HS-5 (cell line): ENCODE measurements around the gene CRTC3.
A peak's percentile ranks its signal among the peaks of the same experiment; 100 is the strongest.
"Not testable (repeated sequence)": the region's sequence is repeated elsewhere in the genome, so short reads cannot be mapped to it uniquely, and the experiment has no call there.

Experiments used
- DNase-seq: peaks from one replicate; pipeline ENCODE4 v3.0.0-alpha.2; 2012; ENCODE audit warnings: low read depth

The CRTC3 gene, protein sequence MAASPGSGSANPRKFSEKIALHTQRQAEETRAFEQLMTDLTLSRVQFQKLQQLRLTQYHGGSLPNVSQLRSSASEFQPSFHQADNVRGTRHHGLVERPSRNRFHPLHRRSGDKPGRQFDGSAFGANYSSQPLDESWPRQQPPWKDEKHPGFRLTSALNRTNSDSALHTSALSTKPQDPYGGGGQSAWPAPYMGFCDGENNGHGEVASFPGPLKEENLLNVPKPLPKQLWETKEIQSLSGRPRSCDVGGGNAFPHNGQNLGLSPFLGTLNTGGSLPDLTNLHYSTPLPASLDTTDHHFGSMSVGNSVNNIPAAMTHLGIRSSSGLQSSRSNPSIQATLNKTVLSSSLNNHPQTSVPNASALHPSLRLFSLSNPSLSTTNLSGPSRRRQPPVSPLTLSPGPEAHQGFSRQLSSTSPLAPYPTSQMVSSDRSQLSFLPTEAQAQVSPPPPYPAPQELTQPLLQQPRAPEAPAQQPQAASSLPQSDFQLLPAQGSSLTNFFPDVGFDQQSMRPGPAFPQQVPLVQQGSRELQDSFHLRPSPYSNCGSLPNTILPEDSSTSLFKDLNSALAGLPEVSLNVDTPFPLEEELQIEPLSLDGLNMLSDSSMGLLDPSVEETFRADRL

DNA sequence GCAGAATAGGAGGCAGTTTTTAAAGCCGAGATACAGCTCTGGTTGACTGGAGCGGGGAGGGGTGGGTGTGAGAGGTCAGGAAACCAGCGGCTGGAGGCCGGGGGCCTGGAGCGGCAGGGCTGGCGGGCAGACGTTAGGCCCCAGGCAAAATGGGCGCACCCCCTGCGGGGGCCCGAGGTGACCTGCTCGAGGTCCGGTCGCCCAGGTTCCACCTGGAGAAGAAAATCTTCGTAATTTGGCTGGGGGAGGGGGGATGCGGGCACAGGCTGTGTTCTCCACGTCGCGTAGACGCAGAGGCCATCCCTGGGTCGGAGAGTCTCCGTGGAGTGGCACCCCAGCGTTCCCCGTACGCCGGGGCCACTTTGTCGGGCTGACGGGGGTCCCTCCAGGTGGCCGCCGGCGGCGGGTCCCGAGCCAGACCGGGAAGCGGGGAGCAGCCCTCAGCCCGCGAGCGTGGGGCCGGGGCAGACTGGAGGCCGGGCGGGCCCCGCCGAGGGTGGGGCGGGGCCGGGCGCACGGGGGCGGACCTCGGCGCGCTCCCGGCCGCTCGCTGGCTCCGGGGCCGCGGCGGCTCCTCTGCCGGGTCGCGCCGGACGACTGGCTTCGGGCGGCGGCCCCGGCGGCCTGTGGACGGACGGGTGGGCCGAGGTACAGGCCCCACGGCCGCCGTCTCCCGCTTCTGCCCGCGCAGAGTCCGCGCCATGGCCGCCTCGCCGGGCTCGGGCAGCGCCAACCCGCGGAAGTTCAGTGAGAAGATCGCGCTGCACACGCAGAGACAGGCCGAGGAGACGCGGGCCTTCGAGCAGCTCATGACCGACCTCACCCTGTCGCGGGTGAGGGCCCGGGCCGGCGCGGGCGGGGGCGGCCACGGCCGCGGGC, at the start of gene CRTC3:
Gene CRTC3 (plus strand): TSS at position 553 of the 879 bp plus-strand sequence. CDS start 149 bp downstream, at position 702.
- DNase-seq: no peak

DNA sequence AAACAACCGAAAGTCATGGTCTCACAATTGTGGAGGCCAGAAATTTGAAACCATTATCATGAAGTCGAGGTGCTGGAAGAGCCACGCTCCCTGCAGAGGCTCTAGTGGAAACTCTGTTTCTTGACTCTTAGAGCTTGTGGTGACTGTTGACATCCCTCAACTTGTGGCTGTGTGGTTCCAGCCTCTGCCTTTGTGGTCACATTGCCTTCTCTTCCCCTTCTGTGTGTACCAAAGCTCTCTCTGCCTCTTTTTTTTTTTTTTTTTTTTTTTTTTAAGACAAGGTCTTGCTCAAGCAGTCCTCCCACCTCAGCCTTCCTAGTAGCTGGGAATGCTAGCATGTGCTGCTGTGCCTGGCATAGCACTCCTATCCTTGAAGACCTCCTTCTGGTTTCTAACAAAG, 48.7 kb upstream of the CRTC3 start:
- no peak for DNase-seq

DNA sequence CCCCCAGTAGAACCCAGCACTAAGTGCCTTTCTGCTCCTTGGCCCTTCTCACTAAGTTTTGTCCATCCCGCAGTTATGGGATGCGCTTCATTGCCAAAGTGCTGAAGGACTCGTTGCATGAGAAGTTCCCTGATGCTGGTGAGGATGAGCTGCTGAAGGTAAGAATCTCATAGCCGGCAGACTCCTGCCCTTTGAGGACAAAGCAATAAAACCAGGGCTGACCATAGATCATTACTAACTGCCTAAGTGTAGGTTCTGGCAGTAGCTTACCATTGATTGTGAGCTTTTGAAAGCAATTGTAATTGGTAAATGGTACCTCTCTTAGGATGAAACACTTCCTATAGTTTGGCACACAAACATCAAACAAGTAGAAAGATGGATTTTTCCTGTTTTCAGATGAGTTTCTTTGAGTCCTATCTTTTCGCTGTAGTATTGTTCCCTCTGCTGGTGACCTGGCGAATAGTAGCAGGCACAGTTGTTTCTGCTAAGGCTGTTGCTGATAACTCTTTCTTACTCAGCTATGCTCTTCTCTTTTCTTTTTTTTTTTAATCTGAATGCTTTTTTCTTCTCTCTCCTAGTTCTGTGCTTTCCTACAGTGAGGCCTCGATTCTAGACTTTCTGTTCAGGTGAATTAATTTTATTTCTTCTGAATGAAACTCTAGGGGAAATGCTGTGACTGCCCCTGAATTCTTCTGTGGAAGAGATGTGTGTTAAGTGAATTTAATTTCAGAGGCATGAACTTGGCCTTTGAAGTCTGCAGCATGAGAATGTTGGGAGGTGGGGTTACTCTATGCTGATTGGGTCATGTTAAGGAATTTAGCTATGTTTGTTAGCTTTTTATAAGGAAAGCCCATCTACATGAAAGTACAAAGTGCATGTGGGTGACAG, 47.4 kb upstream of the CRTC3 start:
- DNase-seq: no peak

DNA sequence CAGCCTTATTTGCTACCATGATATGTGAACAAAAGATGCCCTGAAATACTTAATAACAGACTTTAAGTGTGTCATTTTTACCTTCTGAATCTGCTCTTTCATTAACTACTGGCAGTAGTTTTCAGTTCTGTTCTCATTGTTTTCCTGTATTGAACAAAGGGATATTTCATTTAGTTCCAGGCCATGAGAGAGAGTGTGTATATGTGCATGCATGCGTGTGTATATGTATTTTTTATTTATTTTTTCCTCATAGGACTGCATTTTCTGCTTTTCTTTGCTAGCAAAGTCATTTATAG, 46.8 kb upstream of the CRTC3 start:
- no peak for DNase-seq

DNA sequence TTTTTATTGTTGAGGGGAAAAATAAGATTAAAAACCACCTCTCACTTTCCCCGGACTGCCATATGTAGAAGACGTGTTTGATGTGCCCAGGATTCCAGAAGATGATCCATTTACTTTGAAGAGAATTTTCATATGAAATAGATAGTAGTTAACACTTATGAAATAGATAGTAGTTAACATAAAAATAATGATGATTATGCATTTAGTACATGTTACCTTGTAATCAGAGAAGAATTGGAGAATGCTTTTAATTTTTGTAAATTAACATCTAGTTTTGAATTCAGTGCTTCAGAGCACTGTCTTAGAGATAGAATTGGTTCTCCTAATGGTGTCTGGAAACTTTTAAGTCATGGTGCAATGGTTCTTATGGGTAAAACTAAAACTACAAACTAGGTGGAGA, 46.1 kb upstream of the CRTC3 start:
- DNase-seq: no peak

DNA sequence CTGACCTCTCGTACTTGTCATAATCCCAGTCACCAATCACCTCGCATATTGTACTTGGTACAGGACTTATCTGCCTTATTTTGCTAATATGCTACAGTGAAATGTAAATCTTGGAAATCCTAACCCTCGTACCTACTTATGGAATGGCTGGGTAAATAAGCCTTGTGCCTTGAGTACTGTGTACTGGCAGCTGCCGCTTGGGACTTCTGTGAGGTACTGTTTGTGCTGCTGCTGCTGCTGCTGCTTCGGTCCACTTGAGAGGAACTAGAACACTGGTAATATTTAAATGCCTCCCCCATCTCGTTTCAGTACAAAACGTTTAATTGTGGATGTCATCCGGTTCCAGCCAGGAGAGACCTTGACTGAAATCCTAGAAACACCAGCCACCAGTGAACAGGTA, 42.5 kb upstream of the CRTC3 start:
- DNase-seq: no peak

DNA sequence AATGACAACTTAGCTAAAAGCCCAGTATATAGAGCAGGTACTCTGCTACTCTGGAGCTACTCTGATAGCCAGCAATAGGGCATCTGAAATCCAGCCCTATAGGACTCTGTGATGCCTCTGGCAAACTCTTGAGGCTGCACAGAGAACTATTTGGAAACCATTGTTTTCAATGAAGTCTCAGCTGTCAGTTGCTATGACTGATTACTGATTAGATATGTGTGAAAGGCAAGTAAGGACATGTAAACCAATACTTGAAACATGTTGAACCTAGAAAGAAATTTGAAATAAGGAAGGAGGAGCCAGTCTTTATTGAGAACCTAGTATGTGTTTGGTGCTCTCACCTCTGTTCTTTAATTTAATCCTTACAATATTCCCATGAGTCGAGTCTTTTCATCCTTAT, 40.2 kb upstream of the CRTC3 start:
- DNase-seq: no peak

DNA sequence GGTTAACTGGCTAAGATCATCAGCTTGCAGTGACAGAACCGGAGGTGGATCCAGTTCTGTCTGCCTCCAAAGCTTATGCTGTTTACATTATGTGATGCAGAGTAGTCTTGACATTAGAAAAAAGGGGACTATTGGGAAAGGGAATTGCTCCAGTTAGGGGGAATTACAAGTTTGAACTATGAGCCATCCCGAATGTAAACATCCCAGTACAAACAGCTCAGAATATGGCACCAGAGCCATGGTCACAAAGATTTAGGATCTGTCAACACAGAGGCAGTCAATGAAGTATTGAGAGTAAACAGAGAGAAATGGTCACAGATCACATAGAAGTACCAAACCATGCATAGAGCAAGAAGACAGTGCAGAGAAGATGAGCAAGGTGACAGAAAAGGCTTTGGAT, 39.8 kb upstream of the CRTC3 start:
- DNase-seq: no peak

DNA sequence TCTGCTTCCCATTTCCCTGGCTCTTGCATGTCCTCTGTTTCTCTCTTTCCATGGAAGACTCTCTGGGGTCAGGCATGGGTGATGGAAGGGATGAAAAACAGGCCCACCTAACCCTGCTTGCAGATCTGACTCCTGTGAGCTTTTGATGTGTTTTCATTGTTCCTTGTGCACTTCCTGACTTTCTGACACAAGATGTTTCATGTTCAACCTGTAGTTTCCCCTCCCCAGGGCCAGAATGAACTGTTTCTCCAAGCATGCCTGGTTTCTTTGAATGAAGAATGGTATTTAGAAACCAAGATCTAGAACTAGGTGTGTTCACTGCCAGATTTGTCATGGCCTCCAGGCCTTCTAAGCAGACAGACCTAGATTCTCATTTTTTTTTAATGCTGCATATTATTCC, 36.1 kb upstream of the CRTC3 start:
- no peak for DNase-seq

DNA sequence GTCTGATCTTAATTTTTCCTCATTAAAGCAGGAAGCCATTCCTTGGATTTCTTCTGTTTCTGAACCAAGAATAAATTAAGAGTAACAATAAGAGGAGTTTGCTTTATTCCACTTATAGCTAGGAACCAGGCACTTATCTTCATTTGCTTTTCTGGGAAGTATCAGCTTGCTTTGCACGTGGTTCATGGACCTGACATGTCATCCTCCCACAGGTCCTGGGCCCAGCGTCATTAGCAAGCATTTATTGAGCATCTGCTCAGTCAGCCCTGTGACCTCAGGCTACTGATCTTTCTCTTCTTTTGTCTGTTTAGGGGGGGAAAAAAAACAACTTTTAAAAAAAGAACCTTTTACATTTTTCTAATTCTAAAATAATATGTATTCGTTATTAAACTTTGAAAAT, 34.7 kb upstream of the CRTC3 start:
- DNase-seq: no peak

DNA sequence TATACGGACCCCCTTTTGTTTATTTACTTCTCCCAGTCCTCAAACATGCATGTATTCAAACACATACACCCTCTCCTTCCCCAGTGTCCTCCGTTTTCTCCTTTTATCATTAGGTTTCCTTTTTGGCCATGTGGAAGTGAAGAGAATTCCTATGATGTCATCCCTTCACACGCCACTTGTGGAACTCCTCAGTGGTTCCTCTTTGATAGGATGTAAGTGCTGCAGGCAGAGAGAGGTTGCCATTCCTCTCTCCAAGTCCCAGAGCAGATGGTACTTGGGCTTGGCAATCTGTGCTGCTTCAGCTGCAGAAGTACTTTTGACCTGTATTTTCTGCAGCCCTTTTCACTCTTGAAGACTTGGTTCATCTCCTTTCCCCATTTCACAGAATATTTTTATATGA, 32.9 kb upstream of the CRTC3 start:
- DNase-seq: no peak

DNA sequence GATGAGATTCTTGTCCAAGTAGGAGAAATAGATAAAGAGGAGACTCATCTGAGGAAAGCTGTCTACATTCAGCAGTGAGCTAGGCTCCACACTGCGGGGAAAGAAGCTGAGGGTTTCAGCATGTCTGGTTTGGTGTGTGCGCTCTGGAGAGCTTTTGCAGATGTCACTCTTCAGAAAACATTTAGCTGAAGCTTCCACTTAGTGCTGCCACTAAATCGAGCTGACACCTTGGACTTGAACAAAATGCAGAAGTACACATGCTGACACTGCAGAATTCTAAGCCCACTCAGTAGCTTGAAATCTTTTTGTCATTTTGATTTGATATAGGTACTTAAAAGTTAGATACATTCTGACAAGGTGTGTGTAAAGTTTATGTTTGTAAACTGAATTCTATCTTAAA, 32.3 kb upstream of the CRTC3 start:
- no peak for DNase-seq

DNA sequence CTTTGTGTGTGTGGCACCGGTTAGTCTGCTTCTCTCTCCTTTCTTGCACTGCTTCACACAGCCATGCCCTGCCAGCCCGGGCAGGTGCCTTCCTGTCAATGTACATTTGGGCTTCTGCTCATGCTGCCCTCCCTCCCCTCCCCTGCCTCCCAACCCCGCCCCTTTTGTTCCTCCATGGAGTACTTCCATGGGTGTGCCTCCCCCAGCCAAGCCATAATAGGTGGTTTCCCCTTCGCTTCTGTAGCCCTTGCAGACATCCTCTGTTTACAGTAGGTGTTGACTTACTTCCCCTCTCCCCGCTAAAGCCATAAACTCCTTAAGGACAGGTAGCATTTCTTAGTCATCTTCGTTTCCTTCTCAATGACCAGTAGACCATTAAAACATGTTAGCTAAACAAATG, 31.8 kb upstream of the CRTC3 start:
- no peak for DNase-seq

DNA sequence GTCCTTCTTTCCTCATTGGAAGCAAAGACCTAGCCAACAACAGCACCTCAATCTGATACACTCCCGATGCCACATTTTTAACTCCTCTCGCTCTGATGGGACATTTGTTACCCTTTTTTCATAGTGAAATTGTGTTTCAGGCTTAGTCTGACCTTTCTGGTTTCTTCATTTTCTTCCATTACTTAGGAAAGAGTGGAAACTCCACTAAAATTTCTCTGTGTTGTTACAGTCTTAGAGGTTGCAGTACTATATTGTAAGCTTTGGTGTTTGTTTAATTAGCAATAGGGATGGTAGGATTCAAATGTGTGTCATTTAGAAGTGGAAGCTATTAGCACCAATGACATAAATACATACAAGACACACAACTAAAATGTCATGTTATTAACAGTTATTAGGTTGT, 29.6 kb upstream of the CRTC3 start:
- no peak for DNase-seq

DNA sequence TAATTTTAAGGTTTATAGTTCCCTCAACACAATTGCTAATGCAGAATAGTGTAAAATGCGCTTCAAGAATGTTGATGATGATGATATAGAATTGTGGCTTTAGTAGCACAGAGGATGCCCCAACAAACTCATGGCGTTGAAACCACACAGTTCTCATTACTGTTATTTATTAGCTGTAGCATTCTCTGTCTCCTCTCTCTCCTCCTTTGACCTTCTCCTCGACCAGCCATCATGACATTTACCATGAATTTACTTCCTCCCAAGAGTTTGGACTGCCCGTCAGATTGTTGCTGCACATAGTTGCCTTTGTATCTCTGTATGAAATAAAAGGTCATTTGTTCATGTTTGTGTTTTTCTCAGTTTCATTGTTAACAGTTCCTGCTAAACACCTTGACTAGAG, 27.8 kb upstream of the CRTC3 start:
- no peak for DNase-seq

DNA sequence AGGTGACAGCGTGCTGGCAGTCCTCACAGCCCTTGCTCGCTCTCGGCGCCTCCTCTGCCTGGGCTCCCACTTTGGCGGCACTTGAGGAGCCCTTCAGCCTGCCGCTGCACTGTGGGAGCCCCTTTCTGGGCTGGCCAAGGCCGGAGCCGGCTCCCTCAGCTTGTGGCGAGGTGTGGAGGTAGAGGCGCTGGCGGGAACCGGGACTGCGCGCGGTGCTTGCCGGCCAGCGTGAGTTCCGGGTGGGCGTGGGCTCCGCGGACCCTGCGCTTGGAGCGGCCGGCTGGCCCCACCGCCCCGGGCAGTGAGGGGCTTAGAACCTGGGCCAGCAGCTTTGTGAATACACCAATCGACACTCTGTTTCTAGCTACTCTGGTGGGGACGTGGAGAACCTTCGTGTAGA, 18.9 kb upstream of the CRTC3 start:
- DNase-seq: not testable (repeated sequence)

DNA sequence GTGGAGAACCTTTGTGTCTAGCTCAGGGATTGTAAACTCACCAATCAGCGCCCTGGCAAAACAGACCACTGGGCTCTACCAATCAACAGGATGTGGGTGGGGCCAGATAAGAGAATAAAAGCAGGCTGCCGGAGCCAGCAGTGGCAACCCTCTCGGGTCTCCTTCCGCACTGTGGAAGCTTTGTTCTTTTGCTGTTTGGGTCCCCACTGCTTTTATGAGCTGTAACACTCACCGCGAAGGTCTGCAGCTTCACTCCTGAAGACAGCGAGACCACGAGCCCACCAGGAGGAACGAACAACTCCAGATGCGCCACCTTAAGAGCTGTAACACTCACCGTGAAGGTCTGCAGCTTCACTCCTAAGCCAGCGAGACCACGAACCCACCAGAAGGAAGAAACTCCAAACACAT, 18.5 kb upstream of the CRTC3 start:
- not testable (repeated sequence) for DNase-seq

DNA sequence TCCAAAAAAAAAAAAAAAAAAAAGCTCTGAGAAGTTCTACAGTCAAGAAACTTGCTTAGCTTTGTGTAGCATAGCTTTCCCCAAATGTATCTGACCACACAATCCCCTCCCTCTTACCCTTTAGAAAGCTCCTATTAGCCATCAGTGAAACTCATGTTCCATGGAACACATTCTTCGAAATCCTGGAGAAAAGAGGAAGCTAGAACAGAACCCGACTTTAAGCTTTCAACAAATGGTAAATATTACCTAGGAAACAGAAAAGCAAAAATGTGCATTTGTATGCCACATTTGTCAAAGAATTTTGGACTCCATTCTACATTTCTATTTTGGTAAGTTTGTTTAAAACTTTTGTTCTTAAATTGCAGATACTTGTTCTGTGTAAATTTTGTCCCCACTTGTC, 17.4 kb upstream of the CRTC3 start:
- DNase-seq: no peak

DNA sequence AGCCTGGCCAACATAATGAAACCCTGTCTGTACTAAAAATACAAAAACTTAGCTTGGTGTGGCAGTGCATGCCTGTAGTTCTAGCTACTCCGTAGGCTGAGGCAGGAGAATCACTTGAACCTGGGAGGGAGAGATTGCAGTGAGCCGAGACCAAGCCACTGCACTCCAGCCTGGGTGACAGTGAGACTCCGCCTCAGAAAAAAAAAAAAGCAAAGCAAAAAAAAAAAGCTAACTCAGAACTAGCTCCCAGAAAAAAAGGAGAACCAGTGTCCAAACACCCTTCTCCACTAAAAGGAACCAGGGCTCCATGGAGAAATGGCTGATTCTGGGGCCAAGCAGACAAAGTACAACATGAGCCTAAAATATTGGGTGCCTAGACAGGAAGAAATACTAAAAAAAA, 16.7 kb upstream of the CRTC3 start:
- no peak for DNase-seq

DNA sequence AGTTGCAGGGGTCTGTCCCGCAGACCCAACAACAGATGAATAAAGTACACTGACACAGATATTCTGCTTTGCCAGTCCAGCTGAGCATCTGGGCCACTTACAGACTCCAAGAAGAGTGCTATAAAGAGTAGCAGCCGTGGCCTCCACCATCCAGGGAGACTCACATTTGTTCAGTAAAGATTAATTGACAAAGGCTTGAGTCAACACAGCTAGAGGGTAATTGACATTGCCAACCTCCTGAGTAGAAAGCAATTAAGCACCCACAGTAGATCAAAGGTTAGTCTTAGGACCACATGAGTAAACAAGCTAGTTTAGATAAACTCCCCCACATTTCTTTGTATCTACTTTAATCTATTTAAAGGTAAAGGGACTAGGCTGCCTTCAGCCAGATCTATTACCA, 16.3 kb upstream of the CRTC3 start:
- DNase-seq: no peak

DNA sequence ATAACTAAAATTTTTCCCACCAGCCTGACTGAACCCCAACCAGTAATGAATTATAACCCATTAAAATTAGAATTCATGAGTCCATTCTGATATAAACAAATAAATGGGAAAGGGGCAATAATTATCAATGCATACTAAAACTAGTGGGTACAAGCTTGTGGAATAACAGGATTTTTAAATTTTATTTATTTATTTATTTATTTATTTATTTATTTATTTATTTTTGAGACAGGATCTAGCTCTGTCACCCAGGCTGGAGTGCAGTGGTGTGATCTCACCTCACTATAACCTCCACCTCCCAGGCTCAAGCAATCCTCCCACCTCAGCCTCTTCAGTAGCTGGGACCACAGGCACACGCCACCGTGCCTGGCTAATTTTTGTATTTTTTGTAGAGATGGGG, 15.8 kb upstream of the CRTC3 start:
- DNase-seq: not testable (repeated sequence)

DNA sequence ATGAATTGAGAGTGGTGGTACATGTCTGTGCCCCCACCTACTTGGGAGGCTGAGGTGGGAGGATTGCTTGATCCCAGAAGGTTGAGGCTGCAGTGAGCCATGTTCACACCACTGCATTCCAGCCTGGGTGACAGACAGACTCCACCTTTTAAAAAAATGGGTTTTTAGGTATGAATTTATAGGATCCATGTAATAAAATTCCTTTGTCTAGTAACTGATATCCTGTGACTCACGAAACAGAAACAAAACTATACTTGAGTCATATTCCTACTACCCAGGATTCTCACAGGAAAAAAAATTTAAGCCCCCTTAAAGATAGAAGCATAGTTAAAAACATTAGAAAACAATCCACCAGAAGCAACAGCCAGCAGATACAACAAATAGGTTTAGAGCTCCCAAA, 10.0 kb upstream of the CRTC3 start:
- peak; percentile 50 for DNase-seq
